H1 (cell line): ENCODE results near the gene CCDC198. TPM values are rescaled to one million over a fixed set of nuclear protein-coding genes. Genes with fewer than 3 reads are reported as not detected.

Experiments
- CTCF ChIA-PET: fragments of 300-600 bp; sonication (Branson Sonifier 250); formaldehyde crosslinking; loops from one replicate; lab custom pipeline; 2021; ENCODE audit not compliant: partially characterized antibody; lab: Charles Lee
- POLR2A ChIA-PET: fragments of 300-600 bp; sonication (Branson Sonifier 250); formaldehyde crosslinking; loops from one replicate; lab custom pipeline; 2021; ENCODE audit warnings: inconsistent platforms; ENCODE audit not compliant: partially characterized antibody; lab: Charles Lee
- DNase-seq, 2 experiments: peaks; one replicate each; pipeline versions ENCODE4 v3.0.0 to v3.0.0-alpha.2; 2010 to 2022; ENCODE audit warnings: low spot score in 2 of 2, low read depth in 1 of 2, mixed read lengths in 1 of 2
- FAIRE-seq: peaks from 2 replicates; lab custom pipeline; 2011; peaks lifted over from hg19 to GRCh38; lab: Jason Lieb, UNC
- H2AFZ ChIP-seq: 2 replicates; pipeline ENCODE4 v1.8.1; 2012; ENCODE audit warnings: low read length, inconsistent platforms
- H2AK5ac ChIP-seq: 2 replicates; pipeline ENCODE4 v1.6.1; 2013; ENCODE audit warnings: low read depth, low read length
- H2BK120ac ChIP-seq: replicated peaks from 2 replicates; pipeline ENCODE3; 2013; ENCODE audit warnings: low read depth, low read length, inconsistent platforms
- H2BK12ac ChIP-seq: 2 replicates; pipeline ENCODE4 v1.6.1; 2013; ENCODE audit warnings: low read depth, low read length
- H2BK15ac ChIP-seq: 2 replicates; pipeline ENCODE4 v1.6.1; 2013; ENCODE audit warnings: low read length
- H2BK20ac ChIP-seq: 2 replicates; pipeline ENCODE4 v1.6.1; 2013; ENCODE audit warnings: low read length
- H2BK5ac ChIP-seq: 2 replicates; pipeline ENCODE4 v1.6.1; 2013; ENCODE audit warnings: low read depth, low read length
- H3K14ac ChIP-seq: 2 replicates; pipeline ENCODE4 v1.6.1; 2013; ENCODE audit warnings: inconsistent platforms; ENCODE audit not compliant: insufficient read length
- H3K18ac ChIP-seq: 2 replicates; pipeline ENCODE4 v1.6.1; 2013; ENCODE audit warnings: low read length; ENCODE audit errors: extremely low read depth
- H3K23ac ChIP-seq: 2 replicates; pipeline ENCODE4 v1.6.1; 2013; ENCODE audit warnings: inconsistent platforms; ENCODE audit not compliant: insufficient read length
- H3K23me2 ChIP-seq: 2 replicates; pipeline ENCODE4 v1.6.1; 2013; ENCODE audit warnings: low read depth, low read length
- H3K27ac ChIP-seq: 2 replicates; pipeline ENCODE4 v1.6.1; 2011; ENCODE audit warnings: low read depth, low read length, inconsistent platforms
- H3K27me3 ChIP-seq, 4 experiments: replicated peaks in 1 of 4; 1 replicate in 1 of 4; 2 replicates in 3 of 4; pipeline versions ENCODE4 v1.6.1 to v1.8.1; 2011 to 2013; ENCODE audit warnings: low read length in 3 of 4, mild to moderate bottlenecking in 3 of 4, inconsistent platforms in 2 of 4, mixed read lengths in 2 of 4, moderate library complexity in 1 of 4; ENCODE audit not compliant: control insufficient read depth in 3 of 4, insufficient read depth in 3 of 4; ENCODE audit errors: extremely low read depth in 1 of 4
- H3K36me3 ChIP-seq, 4 experiments: 2 replicates each; pipeline versions ENCODE4 v1.6.1 to v1.8.1; 2011 to 2013; ENCODE audit warnings: mild to moderate bottlenecking in 4 of 4, low read length in 3 of 4, moderate library complexity in 2 of 4, control low read depth in 1 of 4, inconsistent platforms in 1 of 4; ENCODE audit not compliant: insufficient read depth in 4 of 4, control insufficient read depth in 2 of 4
- H3K4ac ChIP-seq: replicated peaks from 2 replicates; pipeline ENCODE3; 2013; ENCODE audit warnings: low read length, low read depth, mixed read lengths, inconsistent platforms; ENCODE audit not compliant: insufficient read length
- H3K4me1 ChIP-seq, 4 experiments: replicated peaks in 1 of 4; 1 replicate in 1 of 4; 2 replicates in 3 of 4; pipeline versions ENCODE4 v1.6.1 to v1.8.1; 2011 to 2013; ENCODE audit warnings: low read length in 3 of 4, inconsistent platforms in 2 of 4, mixed read lengths in 1 of 4; ENCODE audit not compliant: insufficient read depth in 4 of 4, control insufficient read depth in 3 of 4
- H3K4me2 ChIP-seq, 2 experiments: 2 replicates each; pipeline versions ENCODE4 v1.6.1 to v1.8.1; 2011 to 2013; ENCODE audit warnings: low read depth in 2 of 2, low read length in 2 of 2, control low read depth in 1 of 2, inconsistent platforms in 1 of 2, mild to moderate bottlenecking in 1 of 2; ENCODE audit not compliant: insufficient read depth in 1 of 2
- H3K4me3 ChIP-seq, 4 experiments: fragments of 200-600, 300-600 bp in 1 of 4; sonication (generic), shearing (Covaris generic), sonication (Bioruptor Twin) in 1 of 4; 2 replicates each; pipeline versions ENCODE4 v1.5.1 to v1.8.1; 2011 to 2016; ENCODE audit warnings: low read length in 4 of 4, low read depth in 3 of 4, control low read depth in 2 of 4, inconsistent platforms in 2 of 4, mild to moderate bottlenecking in 2 of 4, mixed read lengths in 1 of 4, moderate library complexity in 1 of 4; ENCODE audit not compliant: insufficient read depth in 2 of 4; ENCODE audit errors: extremely low read depth in 1 of 4
- H3K56ac ChIP-seq: replicated peaks from 2 replicates; pipeline ENCODE3; 2013; ENCODE audit warnings: low read depth, mild to moderate bottlenecking, mixed read lengths, low read length, inconsistent platforms; ENCODE audit not compliant: insufficient read length
- H3K79me1 ChIP-seq: 2 replicates; pipeline ENCODE4 v1.6.1; 2013; ENCODE audit warnings: low read depth, low read length, control low read depth
- H3K79me2 ChIP-seq, 2 experiments: 2 replicates each; pipeline versions ENCODE4 v1.6.1 to v1.8.1; 2012 to 2013; ENCODE audit warnings: low read length in 2 of 2, mild to moderate bottlenecking in 2 of 2, inconsistent platforms in 1 of 2; ENCODE audit not compliant: insufficient read depth in 2 of 2, control insufficient read depth in 1 of 2
- H3K9ac ChIP-seq, 4 experiments: replicated peaks in 1 of 4; 1 replicate in 1 of 4; 2 replicates in 3 of 4; pipeline versions ENCODE4 v1.6.1 to v1.8.1; 2011 to 2013; ENCODE audit warnings: low read depth in 3 of 4, low read length in 3 of 4, control low read depth in 2 of 4, mild to moderate bottlenecking in 2 of 4, moderate library complexity in 2 of 4, inconsistent platforms in 1 of 4; ENCODE audit errors: extremely low read depth in 1 of 4
- H3K9me3 ChIP-seq, 2 experiments: 2 replicates each; pipeline versions ENCODE4 v1.6.1 to v1.8.1; 2012 to 2013; ENCODE audit warnings: mild to moderate bottlenecking in 2 of 2, moderate library complexity in 2 of 2, control low read depth in 1 of 2, inconsistent platforms in 1 of 2, low read depth in 1 of 2, low read length in 1 of 2, mixed read lengths in 1 of 2; ENCODE audit not compliant: insufficient read depth in 2 of 2
- H4K20me1 ChIP-seq, 2 experiments: replicated peaks in 1 of 2; 2 replicates each; pipeline versions ENCODE3 to v1.8.1; 2011 to 2013; ENCODE audit warnings: inconsistent platforms in 2 of 2, low read length in 2 of 2, mild to moderate bottlenecking in 1 of 2; ENCODE audit not compliant: insufficient read depth in 2 of 2, control insufficient read depth in 1 of 2
- H4K5ac ChIP-seq: 2 replicates; pipeline ENCODE4 v1.6.1; 2013; ENCODE audit warnings: low read length, low read depth, mixed read lengths, inconsistent platforms; ENCODE audit not compliant: insufficient read length
- H4K8ac ChIP-seq: 2 replicates; pipeline ENCODE4 v1.8.0; 2013; ENCODE audit warnings: mild to moderate bottlenecking, moderate library complexity, low read length, inconsistent platforms; ENCODE audit not compliant: insufficient read depth; ENCODE audit errors: extremely low read depth
- H4K91ac ChIP-seq: replicated peaks from 2 replicates; pipeline ENCODE3; 2013; ENCODE audit warnings: low read length, mixed read lengths, inconsistent platforms; ENCODE audit not compliant: insufficient read length
- BACH1 ChIP-seq: IDR thresholded peaks from 2 replicates; pipeline ENCODE4 v1.6.1; 2012; ENCODE audit warnings: low read length, improper control_type of control experiment
- CREB1 ChIP-seq: IDR thresholded peaks from 2 replicates; pipeline ENCODE4 v1.6.1; 2012; ENCODE audit warnings: inconsistent platforms
- EP300 ChIP-seq, 2 experiments: IDR thresholded peaks; 1 replicate in 1 of 2; 2 replicates in 1 of 2; pipeline ENCODE4 v1.6.1; 2011 to 2012; ENCODE audit warnings: low read depth in 2 of 2, low read length in 2 of 2, mild to moderate bottlenecking in 2 of 2, borderline replicate concordance in 1 of 2, inconsistent platforms in 1 of 2, moderate library complexity in 1 of 2
- KDM1A ChIP-seq: fragments of 200-600, 300-600 bp; sonication (generic); IDR thresholded peaks from 2 replicates; pipeline ENCODE4 v1.7.1; 2016; ENCODE audit warnings: mild to moderate bottlenecking, low read length, borderline replicate concordance
- KDM5A ChIP-seq: fragments of 200-600 bp; IDR thresholded peaks from 2 replicates; pipeline ENCODE4 v1.7.1; 2012; ENCODE audit warnings: mild to moderate bottlenecking, low read length, inconsistent platforms, mixed read lengths
- MAFK ChIP-seq: IDR thresholded peaks from 2 replicates; pipeline ENCODE4 v1.6.1; 2012; ENCODE audit warnings: low read depth, mild to moderate bottlenecking, improper control_type of control experiment, low read length
- NANOG ChIP-seq: IDR thresholded peaks from 2 replicates; pipeline ENCODE4 v1.6.1; 2011; ENCODE audit warnings: low read length, low read depth, mild to moderate bottlenecking, inconsistent platforms; ENCODE audit not compliant: insufficient read depth, poor library complexity, severe bottlenecking
- SP2 ChIP-seq: IDR thresholded peaks from 2 replicates; pipeline ENCODE4 v1.6.1; 2012; ENCODE audit warnings: mild to moderate bottlenecking, low read length, inconsistent platforms
- SRF ChIP-seq: IDR thresholded peaks from 2 replicates; pipeline ENCODE4 v1.6.1; 2011; ENCODE audit warnings: mild to moderate bottlenecking, low read depth, low read length, moderate library complexity
- SUZ12 ChIP-seq: fragments of 200-600 bp; sonication (generic); IDR thresholded peaks from 2 replicates; pipeline ENCODE4 v1.6.1; 2012; ENCODE audit warnings: mild to moderate bottlenecking, inconsistent platforms, low read length, moderate library complexity, mixed read lengths
- TAF7 ChIP-seq: optimal IDR thresholded peaks from 2 replicates; pipeline ENCODE3; 2011; ENCODE audit warnings: low read depth, mild to moderate bottlenecking, inconsistent platforms, low read length, moderate library complexity, borderline replicate concordance
- polyA plus RNA-seq, 7 experiments: library from polyadenylated mRNA; depleted of rRNA in 3 of 7; stranded (reverse) in 5 of 7; unstranded in 2 of 7; fragments of >200 nt in 5 of 7; fragments of 200-250 nt in 2 of 7; gene quantifications; 1 replicate in 5 of 7; 2 replicates in 1 of 7; 4 replicates in 1 of 7; pipeline versions ENCODE4 v1.2.1 to v1.2.3, GENCODE V29; 2011 to 2013; ENCODE audit warnings: missing spikeins in 2 of 7, mixed read lengths in 2 of 7
- total RNA-seq: library from RNA; stranded (reverse); fragmentation: NEBNext Ultra II Directional; extraction: Animal tissue kit (Norgen Biotek cat#: 25700); gene quantifications from 2 replicates; pipeline ENCODE4 v1.2.1, GENCODE V29; 2021

Gene CCDC198
- total and polyA plus RNA-seq, 2 of the 8 experiments (the other 6 are each of a cell fraction or from before 2014, with no cell fraction given) = not detected

- no peaks in the 10 kb centered on the region; a peak in 1 of 7 replicates for H3K27me3 ChIP-seq
- no peak overlapping the region for H2BK5ac ChIP-seq
- H4K5ac ChIP-seq = no peak overlapping the region
- no peak overlapping the region for H2BK15ac ChIP-seq
- no peak overlapping the region for H3K14ac ChIP-seq
- TF ChIP-seq EP300 (IDR thresholded peaks at IDR 0.05; ENCODE audit: borderline replicate concordance in 1 of 2, low read depth in 2 of 2, low read length in 2 of 2) = no peak
- TF ChIP-seq SUZ12 = no peak
- TF ChIP-seq CREB1 = no peak
- no peak for TF ChIP-seq KDM1A
- no peak for TF ChIP-seq SP2
- TF ChIP-seq BACH1 = no peak
- TF ChIP-seq MAFK = no peak
- no peak for TF ChIP-seq TAF7
- TF ChIP-seq SRF = no peak
- TF ChIP-seq KDM5A = no peak
- no peak for TF ChIP-seq NANOG
- H3K27ac ChIP-seq = no peak overlapping the region
- no peak overlapping the region for H3K4ac ChIP-seq
- H3K23me2 ChIP-seq = no peaks in the 10 kb centered on the region
- no peaks in the 10 kb centered on the region for H3K4me1 ChIP-seq
- H4K8ac ChIP-seq = no peak overlapping the region
- H2BK12ac ChIP-seq = no peak overlapping the region
- no peaks in the 10 kb centered on the region for H4K20me1 ChIP-seq
- H3K23ac ChIP-seq = no peak overlapping the region
- no peaks in the 10 kb centered on the region for H3K79me2 ChIP-seq
- no peak overlapping the region for H3K9ac ChIP-seq
- no peak overlapping the region for H3K18ac ChIP-seq
- H3K56ac ChIP-seq = no peak overlapping the region
- H2BK120ac ChIP-seq = no peak overlapping the region
- CTCF ChIA-PET = interaction anchor here (0.7 to 2.1 kb wide), 9 partner anchors 8 to 497 kb away, joined by 3 to 9 read pairs (median 3); no protein-coding TSS in a partner anchor
- H3K36me3 ChIP-seq = no peaks in the 10 kb centered on the region
- DNase-seq (no peak), FAIRE-seq (no peak)
- H2AK5ac ChIP-seq = no peak overlapping the region
- H4K91ac ChIP-seq = no peak overlapping the region
- POLR2A ChIA-PET = no interaction called here
- no peak overlapping the region for H3K4me3 ChIP-seq
- no peaks in the 10 kb centered on the region for H3K9me3 ChIP-seq
- H2BK20ac ChIP-seq = no peak overlapping the region
- no peak overlapping the region for H2AFZ ChIP-seq
- no peak overlapping the region for H3K4me2 ChIP-seq
- H3K79me1 ChIP-seq = no peaks in the 10 kb centered on the region
These were observed 8.0 kb downstream of the CCDC198 start for GRCh38 chr14:57485635-57486034.
